ENCODE measurements around the gene LEMD3.
"Not testable (repeated sequence)": the region's sequence is repeated elsewhere in the genome, so short reads cannot be mapped to it uniquely, and the experiment has no call there.

Gene LEMD3

DNA sequence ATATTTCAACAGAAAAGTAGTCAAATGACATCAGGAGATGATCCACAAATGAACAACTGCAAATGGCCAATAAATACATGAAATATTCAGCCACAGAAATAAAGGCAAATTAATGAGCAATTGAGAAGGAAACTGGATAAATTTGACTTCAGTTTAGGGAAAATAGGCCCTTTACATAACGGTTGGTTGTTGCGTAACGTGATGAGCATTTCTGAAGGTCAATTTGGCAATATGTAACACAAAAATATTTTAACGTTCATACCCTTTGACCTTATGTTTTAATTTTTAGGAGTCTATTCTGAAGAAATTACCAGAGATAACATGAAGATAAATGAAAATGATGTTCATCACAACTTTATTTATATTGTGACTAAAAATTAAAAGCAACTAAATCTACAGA is 94.4 kb downstream of the LEMD3 start:
- intact Hi-C loops (cut with micrococcal nuclease): no loop called here
- H3K4me1 Mint-ChIP-seq (ENCODE audit: low read depth): no peaks in the 10 kb centered on the region
- no peaks in the 10 kb centered on the region for H3K36me3 Mint-ChIP-seq (ENCODE audit: low read depth)
- no peak overlapping the region for H3K27ac Mint-ChIP-seq
- no peak overlapping the region for H3K4me3 Mint-ChIP-seq
- H3K9me3 Mint-ChIP-seq: no peaks in the 10 kb centered on the region
- no peaks in the 10 kb centered on the region for H3K27me3 Mint-ChIP-seq

GRCh38 chr12:65266408-65266807 is 97.0 kb downstream of the LEMD3 start:
- Mint-ChIP-seq H3K36me3 (ENCODE audit: low read depth) (no peaks in the 10 kb centered on the region), H3K4me3 (no peak overlapping the region)
- intact Hi-C loops (cut with micrococcal nuclease): no loop called here

DNA sequence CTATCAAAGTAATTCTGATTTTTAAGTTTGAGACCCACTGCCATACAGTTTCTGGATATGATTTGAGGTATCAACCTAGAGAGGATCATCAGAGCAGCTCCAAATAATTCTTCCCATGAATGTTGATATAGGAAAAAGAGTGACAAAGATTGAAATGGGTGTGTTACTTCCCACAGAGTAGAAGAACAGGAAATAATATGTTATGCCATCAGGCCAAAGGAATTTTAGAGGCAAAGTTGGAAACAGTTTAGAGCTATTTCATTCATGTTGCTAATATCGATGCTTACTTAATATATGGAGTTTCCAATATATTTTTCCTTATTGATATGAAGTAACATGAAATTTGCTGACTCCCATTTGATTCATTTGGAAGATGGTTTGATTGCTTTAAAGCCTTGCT is 100.2 kb downstream of the LEMD3 start:
- Mint-ChIP-seq H3K4me1 (ENCODE audit: low read depth) (no peaks in the 10 kb centered on the region), H3K27ac (no peak overlapping the region), H3K9me3 (no peaks in the 10 kb centered on the region), H3K27me3 (peaks cover 1% of the 10 kb centered on the region), H3K36me3 (ENCODE audit: low read depth) (no peaks in the 10 kb centered on the region), H3K4me3 (no peak overlapping the region)
- intact Hi-C loops (cut with micrococcal nuclease): no loop called here

More at GRCh38 chr12:65266408-65266807, 97.0 kb downstream of the LEMD3 start:
- Mint-ChIP-seq H3K27ac (no peak overlapping the region), H3K27me3 (peaks cover 1% of the 10 kb centered on the region), H3K4me1 (ENCODE audit: low read depth) (no peaks in the 10 kb centered on the region), H3K9me3 (no peaks in the 10 kb centered on the region)

GRCh38 chr12:65274602-65275272 is 105.4 kb downstream of the LEMD3 start:
- peaks cover 10% of the 10 kb centered on the region for H3K27me3 Mint-ChIP-seq

DNA sequence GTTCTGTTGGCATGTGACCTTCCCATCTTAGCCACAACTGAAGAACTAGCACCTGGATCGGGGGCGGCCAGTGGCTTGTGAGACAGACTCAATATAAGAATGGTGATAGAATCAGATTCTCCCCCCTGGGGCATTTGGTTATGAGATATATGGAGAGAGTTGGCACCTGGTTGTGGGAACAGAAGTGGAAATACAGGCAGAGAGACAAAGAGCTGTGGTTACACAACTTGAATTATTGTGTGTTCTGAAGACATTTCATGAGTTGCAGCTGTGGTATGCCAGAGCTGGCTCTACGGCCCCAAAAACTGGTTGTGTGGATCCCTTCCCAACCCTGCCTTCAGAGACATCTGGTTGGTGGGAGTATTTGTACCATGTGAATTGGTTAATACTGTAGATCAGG is 106.2 kb downstream of the LEMD3 start:
- no peak overlapping the region for H3K4me3 Mint-ChIP-seq
- peaks cover 12% of the 10 kb centered on the region for H3K27me3 Mint-ChIP-seq
- no peak overlapping the region for H3K27ac Mint-ChIP-seq
- intact Hi-C loops (cut with micrococcal nuclease): no loop called here
- H3K9me3 Mint-ChIP-seq: no peaks in the 10 kb centered on the region
- peaks cover 11% of the 10 kb centered on the region for H3K4me1 Mint-ChIP-seq (ENCODE audit: low read depth)
- no peaks in the 10 kb centered on the region for H3K36me3 Mint-ChIP-seq (ENCODE audit: low read depth)

More at GRCh38 chr12:65274602-65275272, 105.4 kb downstream of the LEMD3 start:
- no peaks in the 10 kb centered on the region for H3K36me3 Mint-ChIP-seq (ENCODE audit: low read depth)
- intact Hi-C loops (cut with micrococcal nuclease): no loop called here
- H3K27ac Mint-ChIP-seq: no peak overlapping the region
- H3K4me3 Mint-ChIP-seq: no peak overlapping the region
- no peaks in the 10 kb centered on the region for H3K9me3 Mint-ChIP-seq
- peaks cover 11% of the 10 kb centered on the region for H3K4me1 Mint-ChIP-seq (ENCODE audit: low read depth)

DNA sequence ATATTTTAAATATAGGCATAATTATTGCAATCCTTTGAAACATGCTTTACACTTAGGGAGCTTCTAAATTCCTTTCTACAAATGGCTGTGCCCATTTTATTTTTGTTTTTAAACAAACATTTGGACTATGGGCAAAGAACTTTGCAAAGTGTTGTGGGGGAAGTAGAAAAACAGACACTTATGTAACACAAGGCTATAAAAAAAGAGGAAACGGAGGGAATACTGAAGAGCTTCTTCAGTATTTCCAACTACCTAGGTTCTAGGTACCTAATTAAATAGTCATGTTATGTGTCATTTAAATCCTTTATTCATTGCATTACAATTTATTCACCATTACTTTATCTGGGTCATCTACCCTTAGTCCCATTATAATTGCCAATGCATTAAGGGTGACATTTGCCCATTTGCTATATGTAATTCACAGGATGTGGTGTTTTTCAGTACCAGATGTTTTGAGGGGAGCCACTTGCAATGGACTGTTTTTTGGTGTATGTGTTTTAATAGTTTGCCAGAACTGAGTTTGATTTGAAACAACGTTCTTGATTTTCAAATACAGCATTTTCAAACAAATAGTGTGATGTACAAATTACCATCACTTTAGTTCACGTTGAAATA is 107.6 kb downstream of the LEMD3 start:
- H3K4me3 Mint-ChIP-seq: no peak overlapping the region
- H3K4me1 Mint-ChIP-seq (ENCODE audit: low read depth): peaks cover 15% of the 10 kb centered on the region
- no peaks in the 10 kb centered on the region for H3K9me3 Mint-ChIP-seq
- intact Hi-C loops (cut with micrococcal nuclease): no loop called here
- H3K36me3 Mint-ChIP-seq (ENCODE audit: low read depth): no peaks in the 10 kb centered on the region
- H3K27ac Mint-ChIP-seq: no peak overlapping the region
- peaks cover 10% of the 10 kb centered on the region for H3K27me3 Mint-ChIP-seq

- peaks cover 10% of the 10 kb centered on the region for H3K27me3 Mint-ChIP-seq
These were observed 108.7 kb downstream of the LEMD3 start for GRCh38 chr12:65277994-65278575.

GRCh38 chr12:65278576-65279368 is 109.4 kb downstream of the LEMD3 start, which contains the start of gene MSRB3:
TSS of gene MSRB3 (plus strand) at chr12:65278683. CDS start at chr12:65308580, 29,897 bp downstream.
- Mint-ChIP-seq H3K4me1 (ENCODE audit: low read depth) (peaks cover 23% of the 10 kb centered on the region), H3K27ac (no peak within 1 kb of the TSS), H3K27me3 (peaks cover 10% of the 10 kb centered on the region), H3K36me3 (ENCODE audit: low read depth) (no peaks in the 10 kb centered on the region), H3K4me3 (peak within 1 kb of the TSS; percentile 70), H3K9me3 (no peaks in the 10 kb centered on the region)
- intact Hi-C loops (cut with micrococcal nuclease): no loop called here

More at GRCh38 chr12:65277994-65278575, 108.7 kb downstream of the LEMD3 start:
- peak overlapping the region; percentile 70 for H3K4me3 Mint-ChIP-seq
- H3K9me3 Mint-ChIP-seq: no peaks in the 10 kb centered on the region
- intact Hi-C loops (cut with micrococcal nuclease): no loop called here
- H3K27ac Mint-ChIP-seq: no peak overlapping the region
- peaks cover 23% of the 10 kb centered on the region for H3K4me1 Mint-ChIP-seq (ENCODE audit: low read depth)
- no peaks in the 10 kb centered on the region for H3K36me3 Mint-ChIP-seq (ENCODE audit: low read depth)

DNA sequence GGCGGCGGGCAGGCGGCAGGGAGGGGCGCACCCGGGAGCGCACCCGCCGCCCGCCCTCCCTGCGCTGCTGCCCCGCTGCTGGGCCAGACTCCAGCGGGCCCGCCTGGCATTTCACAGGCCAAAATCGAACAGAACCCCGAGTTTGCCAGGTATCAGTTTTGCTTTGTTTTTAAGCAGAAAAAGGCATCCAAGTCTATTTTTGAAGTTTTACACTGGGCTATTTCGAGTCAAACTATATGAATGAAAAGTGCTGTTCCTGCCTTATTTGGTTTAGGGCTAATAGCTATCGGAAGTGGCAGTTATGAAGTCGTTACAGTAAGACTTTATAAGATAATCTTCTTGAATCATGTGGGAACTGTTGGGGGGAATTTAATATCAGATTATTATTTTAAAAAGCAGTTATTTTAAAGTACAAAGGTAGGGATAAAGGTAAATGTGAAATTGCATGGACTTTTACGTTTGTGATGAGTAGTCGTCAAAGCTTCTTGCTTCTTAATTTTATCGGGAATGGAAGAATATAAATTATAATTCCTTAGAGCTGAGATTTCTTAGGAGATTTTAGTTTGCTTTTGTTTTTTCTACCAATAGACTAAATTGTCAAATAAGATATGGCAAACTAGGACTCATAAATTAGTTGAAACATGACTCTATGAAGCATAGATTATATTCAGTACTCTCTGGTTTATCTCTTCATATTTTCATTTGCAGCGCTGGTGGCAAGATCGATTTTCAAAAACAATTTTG is 110.2 kb downstream of the LEMD3 start:
- no peaks in the 10 kb centered on the region for H3K36me3 Mint-ChIP-seq (ENCODE audit: low read depth)
- intact Hi-C loops (cut with micrococcal nuclease): no loop called here
- H3K4me3 Mint-ChIP-seq: peak overlapping the region; percentile 70
- no peak overlapping the region for H3K27ac Mint-ChIP-seq
- peaks cover 10% of the 10 kb centered on the region for H3K27me3 Mint-ChIP-seq
- H3K4me1 Mint-ChIP-seq (ENCODE audit: low read depth): peaks cover 23% of the 10 kb centered on the region
- H3K9me3 Mint-ChIP-seq: no peaks in the 10 kb centered on the region

- Mint-ChIP-seq H3K4me1 (ENCODE audit: low read depth) (peaks cover 23% of the 10 kb centered on the region), H3K27me3 (peaks cover 10% of the 10 kb centered on the region), H3K27ac (no peak overlapping the region), H3K9me3 (no peaks in the 10 kb centered on the region), H3K36me3 (ENCODE audit: low read depth) (no peaks in the 10 kb centered on the region), H3K4me3 (no peak overlapping the region)
- intact Hi-C loops (cut with micrococcal nuclease): no loop called here
These were observed 110.9 kb downstream of the LEMD3 start for GRCh38 chr12:65280306-65280705.

- peaks cover 29% of the 10 kb centered on the region for H3K4me1 Mint-ChIP-seq (ENCODE audit: low read depth)
- H3K4me3 Mint-ChIP-seq: no peak overlapping the region
- H3K36me3 Mint-ChIP-seq (ENCODE audit: low read depth): no peaks in the 10 kb centered on the region
- peaks cover 8% of the 10 kb centered on the region for H3K27me3 Mint-ChIP-seq
- intact Hi-C loops (cut with micrococcal nuclease): no loop called here
- no peaks in the 10 kb centered on the region for H3K9me3 Mint-ChIP-seq
- no peak overlapping the region for H3K27ac Mint-ChIP-seq
These were observed 113.5 kb downstream of the LEMD3 start for GRCh38 chr12:65282840-65283239.

- H3K9me3 Mint-ChIP-seq; H3K27me3 Mint-ChIP-seq; intact Hi-C loops (cut with micrococcal nuclease); H3K27ac Mint-ChIP-seq; H3K4me3 Mint-ChIP-seq; H3K36me3 Mint-ChIP-seq (ENCODE audit: low read depth): not testable (repeated sequence)
- H3K4me1 Mint-ChIP-seq (ENCODE audit: low read depth): peaks cover 19% of the 10 kb centered on the region
These were observed 116.1 kb downstream of the LEMD3 start for GRCh38 chr12:65285532-65285931.

DNA sequence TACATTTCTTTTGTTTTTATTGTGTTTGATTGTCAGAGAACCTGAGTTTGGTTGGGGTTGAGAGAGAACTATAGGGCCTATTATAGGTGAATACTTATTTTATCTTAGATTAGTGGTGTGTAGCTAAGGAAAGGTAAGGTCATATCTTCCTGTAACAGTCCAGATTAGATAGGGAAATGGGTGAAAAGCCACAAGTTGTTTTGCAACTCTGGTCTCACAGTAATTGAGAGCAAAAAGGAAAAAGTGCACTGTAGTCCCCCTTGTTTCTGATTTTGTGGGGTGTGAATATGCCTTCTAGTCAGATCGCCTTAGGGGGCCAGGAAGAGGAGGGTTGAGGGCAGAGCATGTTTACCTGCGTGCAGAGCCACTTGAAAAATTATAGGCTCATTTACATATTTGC is 118.0 kb downstream of the LEMD3 start:
- Mint-ChIP-seq H3K9me3 (no peaks in the 10 kb centered on the region), H3K27me3 (no peaks in the 10 kb centered on the region), H3K4me3 (no peak overlapping the region), H3K27ac (no peak overlapping the region), H3K4me1 (ENCODE audit: low read depth) (peaks cover 11% of the 10 kb centered on the region), H3K36me3 (ENCODE audit: low read depth) (no peaks in the 10 kb centered on the region)
- intact Hi-C loops (cut with micrococcal nuclease): no loop called here

Data from dendritic cell treated with granulocyte-macrophage colony-stimulating factor and Interleukin-4, amounts not matched to agents 40 ng/mL and 50 ng/mL, for 4 days (primary cell).